HepG2 (cell line): Measurements from ENCODE around the gene KRTAP10-2.

ENCODE experiments used
- BRCA1 ChIP-seq: sonication (generic); formaldehyde crosslinking; IDR thresholded peaks from 2 replicates; pipeline ENCODE4 v1.4.0; 2020; ENCODE audit warnings: missing genetic modification reagents
- CENPBD1 ChIP-seq: sonication (generic); formaldehyde crosslinking; IDR thresholded peaks from 2 replicates; pipeline ENCODE4 v1.8.0; 2022; ENCODE audit warnings: missing genetic modification reagents, low read depth, mild to moderate bottlenecking, borderline replicate concordance
- EEA1 ChIP-seq: sonication (generic); formaldehyde crosslinking; IDR thresholded peaks from 2 replicates; pipeline ENCODE4 v1.5.1; 2020; ENCODE audit warnings: mild to moderate bottlenecking, missing genetic modification reagents, borderline replicate concordance
- ETV5 ChIP-seq: IDR thresholded peaks from 2 replicates; pipeline ENCODE4 v1.6.1; 2018; ENCODE audit warnings: missing biosample characterization, missing genetic modification reagents, inconsistent platforms, borderline replicate concordance
- GATAD2A ChIP-seq: IDR thresholded peaks from 2 replicates; pipeline ENCODE4 v1.6.1; 2016
- HBP1 ChIP-seq: IDR thresholded peaks from 2 replicates; pipeline ENCODE4 v1.6.1; 2016; ENCODE audit warnings: low read depth, control low read depth
- HNRNPH1 ChIP-seq: fragments of 200-400 bp; formaldehyde crosslinking; optimal IDR thresholded peaks from 2 replicates; pipeline ENCODE3; 2017; ENCODE audit warnings: mild to moderate bottlenecking, low read depth, low read length
- JUN ChIP-seq: sonication (generic); formaldehyde crosslinking; IDR thresholded peaks from 2 replicates; pipeline ENCODE4 v1.4.0; 2020; ENCODE audit warnings: mild to moderate bottlenecking, missing genetic modification reagents
- NCOA1 ChIP-seq: sonication (generic); formaldehyde crosslinking; IDR thresholded peaks from 2 replicates; pipeline ENCODE4 v1.9.0; 2021; ENCODE audit warnings: missing genetic modification reagents
- POLR2A ChIP-seq, 2 experiments: IDR thresholded peaks; 2 replicates each; pipeline ENCODE4 v1.6.1; 2011; ENCODE audit warnings: low read depth in 2 of 2, low read length in 2 of 2, mild to moderate bottlenecking in 1 of 2, moderate library complexity in 1 of 2; ENCODE audit not compliant: insufficient read depth in 1 of 2
- ZNF414 ChIP-seq: sonication (generic); formaldehyde crosslinking; IDR thresholded peaks from 2 replicates; pipeline ENCODE4 v1.5.0; 2020; ENCODE audit warnings: missing genetic modification reagents
- ZNF44 ChIP-seq: sonication (generic); formaldehyde crosslinking; IDR thresholded peaks from 2 replicates; pipeline ENCODE4 v1.5.1; 2020; ENCODE audit warnings: mild to moderate bottlenecking, missing genetic modification reagents

GRCh38 chr21:44526096-44526997 is 25.0 kb downstream of the KRTAP10-2 start:
- TF ChIP-seq CENPBD1: no peak
- TF ChIP-seq GATAD2A (CRISPR knock-in tag): no peak
- TF ChIP-seq ZNF44 (CRISPR knock-in tag): no peak
- TF ChIP-seq ZNF414: no peak
- no peak for TF ChIP-seq POLR2A (IDR thresholded peaks at IDR 0.05; ENCODE audit: insufficient read depth in 1 of 2, low read depth in 2 of 2, low read length in 2 of 2)
- no peak for TF ChIP-seq EEA1 (CRISPR knock-in tag)
- no peak for TF ChIP-seq HBP1 (CRISPR knock-in tag)
- TF ChIP-seq ETV5 (CRISPR knock-in tag): no peak
- no peak for TF ChIP-seq HNRNPH1
- no peak for TF ChIP-seq JUN (CRISPR knock-in tag)
- TF ChIP-seq NCOA1 (CRISPR knock-in tag): no peak
- TF ChIP-seq BRCA1 (CRISPR knock-in tag): no peak
